Measurements from ENCODE around the gene PTX3.

Gene PTX3

GRCh38 chr3:157463816-157464215 lies 27.2 kb downstream of the PTX3 start:
- Histone ChIP-seq H3K27ac (ENCODE audit: low read depth, low read length) (no peak overlapping the region), H3K27me3 (ENCODE audit: control insufficient read depth, insufficient read depth, low read length) (no peaks in the 10 kb centered on the region), H3K9ac (ENCODE audit: low read length) (no peak overlapping the region), H3K36me3 (ENCODE audit: control insufficient read depth, insufficient read depth, low read length) (no peaks in the 10 kb centered on the region), H3K4me3 (ENCODE audit: low read length) (no peak overlapping the region), H3K4me1 (ENCODE audit: control insufficient read depth, insufficient read depth, low read length) (no peaks in the 10 kb centered on the region)

GRCh38 chr3:157464321-157464720 lies 27.7 kb downstream of the PTX3 start:
- H3K36me3 ChIP-seq (ENCODE audit: control insufficient read depth, insufficient read depth, low read length) = no peaks in the 10 kb centered on the region
- no peaks in the 10 kb centered on the region for H3K27me3 ChIP-seq (ENCODE audit: control insufficient read depth, insufficient read depth, low read length)
- no peak overlapping the region for H3K9ac ChIP-seq (ENCODE audit: low read length)
- H3K4me1 ChIP-seq (ENCODE audit: control insufficient read depth, insufficient read depth, low read length) = no peaks in the 10 kb centered on the region
- H3K4me3 ChIP-seq (ENCODE audit: low read length) = no peak overlapping the region
- no peak overlapping the region for H3K27ac ChIP-seq (ENCODE audit: low read depth, low read length)

GRCh38 chr3:157465741-157466140 lies 29.1 kb downstream of the PTX3 start:
- Histone ChIP-seq H3K9ac (ENCODE audit: low read length) (no peak overlapping the region), H3K27ac (ENCODE audit: low read depth, low read length) (no peak overlapping the region), H3K4me1 (ENCODE audit: control insufficient read depth, insufficient read depth, low read length) (no peaks in the 10 kb centered on the region), H3K4me3 (ENCODE audit: low read length) (no peak overlapping the region), H3K27me3 (ENCODE audit: control insufficient read depth, insufficient read depth, low read length) (no peaks in the 10 kb centered on the region), H3K36me3 (ENCODE audit: control insufficient read depth, insufficient read depth, low read length) (no peaks in the 10 kb centered on the region)

DNA sequence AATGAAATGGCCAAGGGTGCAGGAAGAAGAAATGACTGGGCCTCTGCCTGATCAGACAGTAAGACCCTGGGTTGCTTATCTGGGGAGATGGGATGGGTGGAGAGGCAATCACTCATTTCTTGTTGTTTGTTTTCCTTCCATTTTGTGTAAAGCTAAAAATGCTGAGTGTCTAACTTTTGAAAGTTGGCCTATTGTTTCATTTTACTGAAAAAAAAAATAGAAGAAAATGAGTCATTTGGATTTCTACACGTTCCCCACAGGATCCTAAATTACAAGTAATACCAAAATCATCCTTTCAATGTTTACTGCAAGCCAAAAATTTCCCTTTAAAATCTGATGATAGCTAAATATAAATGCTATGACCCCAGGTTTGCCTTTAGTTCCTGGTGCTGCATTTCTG lies 30.6 kb downstream of the PTX3 start:
- Histone ChIP-seq H3K9ac (ENCODE audit: low read length) (no peak overlapping the region), H3K27ac (ENCODE audit: low read depth, low read length) (no peak overlapping the region), H3K4me1 (ENCODE audit: control insufficient read depth, insufficient read depth, low read length) (no peaks in the 10 kb centered on the region), H3K27me3 (ENCODE audit: control insufficient read depth, insufficient read depth, low read length) (no peaks in the 10 kb centered on the region), H3K36me3 (ENCODE audit: control insufficient read depth, insufficient read depth, low read length) (no peaks in the 10 kb centered on the region), H3K4me3 (ENCODE audit: low read length) (no peak overlapping the region)

DNA sequence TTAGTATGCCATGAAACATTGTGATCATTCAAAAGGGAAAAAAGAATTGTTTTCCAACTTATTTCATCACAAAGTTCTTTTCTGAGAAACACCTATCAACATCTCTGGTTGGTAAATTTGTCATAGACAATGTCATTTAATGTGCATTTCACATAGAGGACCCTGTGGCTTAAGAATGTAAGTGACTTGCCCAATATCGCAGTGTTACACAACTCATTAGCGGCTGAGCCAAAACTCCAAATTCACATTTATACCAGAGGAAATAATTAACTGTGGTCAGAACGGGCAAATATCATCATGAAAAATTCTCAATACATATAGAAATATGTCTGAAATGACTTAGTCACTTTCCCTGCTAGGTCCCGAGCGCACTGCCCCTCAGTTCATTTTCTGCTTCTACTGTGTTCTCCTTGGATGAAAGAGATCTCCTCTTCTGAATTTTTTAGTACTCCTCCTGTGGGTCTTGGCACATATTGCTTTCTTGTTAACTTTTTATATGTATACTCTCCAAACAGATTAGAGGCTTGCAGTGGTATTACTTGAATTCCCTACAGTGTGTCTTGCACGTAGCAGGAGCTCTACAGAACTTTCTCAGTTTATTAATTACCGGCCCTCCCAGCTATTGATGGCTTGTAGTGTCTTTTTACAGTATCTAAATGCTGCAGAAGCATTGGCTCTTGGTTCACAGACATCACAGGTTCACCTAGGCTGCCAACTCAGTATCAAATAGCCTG lies 33.1 kb downstream of the PTX3 start:
- Histone ChIP-seq H3K9ac (ENCODE audit: low read length) (no peak overlapping the region), H3K27ac (ENCODE audit: low read depth, low read length) (no peak overlapping the region), H3K4me3 (ENCODE audit: low read length) (no peak overlapping the region), H3K36me3 (ENCODE audit: control insufficient read depth, insufficient read depth, low read length) (no peaks in the 10 kb centered on the region), H3K27me3 (ENCODE audit: control insufficient read depth, insufficient read depth, low read length) (no peaks in the 10 kb centered on the region), H3K4me1 (ENCODE audit: control insufficient read depth, insufficient read depth, low read length) (no peaks in the 10 kb centered on the region)

- no peak overlapping the region for H3K9ac ChIP-seq (ENCODE audit: low read length)
Observed at GRCh38 chr3:157471064-157471463, 34.4 kb downstream of the PTX3 start.

DNA sequence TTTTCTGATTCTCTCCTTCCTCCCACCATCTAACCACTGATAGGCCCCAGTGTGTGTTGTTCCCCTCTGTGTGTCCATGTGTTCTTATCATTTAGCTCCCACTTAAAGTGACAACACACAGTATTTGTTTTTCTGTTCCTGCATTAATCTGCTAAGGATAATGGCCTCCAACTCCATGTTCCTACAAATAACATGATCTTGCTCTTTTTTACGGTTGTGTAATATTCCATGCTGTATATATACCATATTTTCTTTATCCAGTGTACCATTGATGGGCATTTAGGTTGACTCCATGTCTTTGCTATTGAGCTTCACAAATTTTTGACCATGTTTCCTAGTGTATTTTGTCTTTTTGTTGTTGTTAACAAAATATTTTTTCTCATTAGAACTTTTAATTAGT lies 36.0 kb downstream of the PTX3 start:
- Histone ChIP-seq H3K27me3 (ENCODE audit: control insufficient read depth, insufficient read depth, low read length) (no peaks in the 10 kb centered on the region), H3K27ac (ENCODE audit: low read depth, low read length) (no peak overlapping the region), H3K36me3 (ENCODE audit: control insufficient read depth, insufficient read depth, low read length) (no peaks in the 10 kb centered on the region), H3K4me1 (ENCODE audit: control insufficient read depth, insufficient read depth, low read length) (no peaks in the 10 kb centered on the region), H3K9ac (ENCODE audit: low read length) (no peak overlapping the region), H3K4me3 (ENCODE audit: low read length) (no peak overlapping the region)

More at GRCh38 chr3:157471064-157471463, 34.4 kb downstream of the PTX3 start:
- no peak overlapping the region for H3K4me3 ChIP-seq (ENCODE audit: low read length)
- no peak overlapping the region for H3K27ac ChIP-seq (ENCODE audit: low read depth, low read length)
- H3K27me3 ChIP-seq (ENCODE audit: control insufficient read depth, insufficient read depth, low read length) = no peaks in the 10 kb centered on the region
- no peaks in the 10 kb centered on the region for H3K4me1 ChIP-seq (ENCODE audit: control insufficient read depth, insufficient read depth, low read length)
- H3K36me3 ChIP-seq (ENCODE audit: control insufficient read depth, insufficient read depth, low read length) = no peaks in the 10 kb centered on the region

DNA sequence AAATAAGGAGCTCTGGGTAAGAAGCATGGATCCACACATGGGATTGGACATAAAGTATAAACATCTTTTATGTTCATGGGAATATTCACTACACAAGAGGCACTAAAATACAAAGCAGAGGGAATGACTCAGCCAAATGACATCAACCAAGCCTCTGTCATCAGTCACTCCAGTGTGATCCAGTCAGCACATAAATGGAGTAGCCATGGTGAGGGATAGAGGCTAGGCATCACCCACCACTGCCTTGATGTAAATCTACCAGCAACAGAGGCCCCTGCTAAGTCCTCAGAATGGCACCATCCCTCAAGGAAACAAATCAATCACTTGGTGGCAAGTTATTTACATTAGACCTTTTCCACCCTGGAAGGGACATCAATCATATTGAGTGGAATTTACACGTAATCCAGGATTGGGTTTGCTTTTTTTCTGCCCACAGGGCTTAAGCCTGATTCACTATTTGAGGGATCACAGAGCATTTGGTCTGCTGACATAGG lies 39.3 kb downstream of the PTX3 start:
- Histone ChIP-seq H3K4me3 (ENCODE audit: low read length) (no peak overlapping the region), H3K27ac (ENCODE audit: low read depth, low read length) (no peak overlapping the region), H3K27me3 (ENCODE audit: control insufficient read depth, insufficient read depth, low read length) (no peaks in the 10 kb centered on the region), H3K36me3 (ENCODE audit: control insufficient read depth, insufficient read depth, low read length) (no peaks in the 10 kb centered on the region), H3K9ac (ENCODE audit: low read length) (no peak overlapping the region), H3K4me1 (ENCODE audit: control insufficient read depth, insufficient read depth, low read length) (no peaks in the 10 kb centered on the region)

GRCh38 chr3:157477441-157477840 lies 40.8 kb downstream of the PTX3 start:
- Histone ChIP-seq H3K9ac (ENCODE audit: low read length) (no peak overlapping the region), H3K4me1 (ENCODE audit: control insufficient read depth, insufficient read depth, low read length) (no peaks in the 10 kb centered on the region), H3K36me3 (ENCODE audit: control insufficient read depth, insufficient read depth, low read length) (no peaks in the 10 kb centered on the region), H3K4me3 (ENCODE audit: low read length) (no peak overlapping the region), H3K27me3 (ENCODE audit: control insufficient read depth, insufficient read depth, low read length) (no peaks in the 10 kb centered on the region), H3K27ac (ENCODE audit: low read depth, low read length) (no peak overlapping the region)

DNA sequence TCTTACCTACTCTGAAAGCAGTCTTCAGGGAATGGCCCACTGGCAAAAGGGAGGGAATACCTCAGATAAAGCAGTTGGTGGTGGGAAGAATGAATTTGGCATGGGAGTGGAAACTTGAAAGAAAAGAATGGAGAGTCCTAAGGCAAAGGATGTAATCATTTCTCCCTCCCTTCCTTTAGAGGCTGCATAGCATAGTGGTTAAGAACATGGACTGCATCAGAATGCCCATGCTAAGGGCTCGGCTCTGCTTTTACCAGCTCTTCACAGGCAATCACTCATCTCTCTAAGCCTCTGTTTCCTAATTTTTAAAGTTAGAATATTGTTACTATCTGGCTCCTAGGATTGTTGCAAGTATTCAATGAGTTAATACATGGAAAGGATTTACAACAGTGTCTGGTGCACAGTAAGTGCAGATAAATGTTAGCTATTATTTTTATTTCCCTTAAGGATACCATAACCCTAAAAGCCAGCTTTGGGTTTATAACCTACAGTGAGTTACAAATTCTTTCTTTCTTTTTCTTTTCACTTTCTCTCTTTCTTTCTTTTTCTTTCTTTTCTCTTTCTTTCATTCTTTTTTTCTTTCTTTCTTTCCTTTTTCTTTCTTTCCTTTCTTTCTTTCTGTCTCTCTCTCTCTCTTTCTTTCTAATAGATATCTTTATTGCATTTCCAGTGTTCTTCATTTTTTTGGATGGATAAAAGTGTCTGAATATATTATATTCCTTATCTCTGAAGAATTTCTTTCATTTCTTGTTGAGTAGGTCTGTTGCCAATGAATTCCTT lies 43.0 kb downstream of the PTX3 start:
- Histone ChIP-seq H3K4me1 (ENCODE audit: control insufficient read depth, insufficient read depth, low read length) (no peaks in the 10 kb centered on the region), H3K27ac (ENCODE audit: low read depth, low read length) (no peak overlapping the region), H3K4me3 (ENCODE audit: low read length) (no peak overlapping the region), H3K27me3 (ENCODE audit: control insufficient read depth, insufficient read depth, low read length) (no peaks in the 10 kb centered on the region), H3K36me3 (ENCODE audit: control insufficient read depth, insufficient read depth, low read length) (no peaks in the 10 kb centered on the region), H3K9ac (ENCODE audit: low read length) (no peak overlapping the region)

DNA sequence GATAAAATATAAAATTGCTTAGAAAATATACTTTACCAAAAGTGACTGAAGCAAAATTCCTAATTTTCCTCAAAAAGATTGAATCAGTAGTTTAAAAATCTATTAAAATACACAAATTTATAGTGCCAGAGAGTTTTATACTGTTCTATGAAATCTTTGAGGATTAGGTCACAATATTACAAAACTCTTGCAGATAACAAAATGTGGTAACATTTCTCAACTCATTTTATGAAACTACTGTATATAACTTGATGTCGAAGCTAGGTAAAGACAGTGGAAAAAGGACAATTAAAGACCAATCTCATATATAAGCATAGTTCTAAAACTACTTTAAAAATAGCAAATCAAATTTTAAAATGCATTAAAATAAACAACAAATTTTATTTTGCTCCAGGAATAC lies 50.7 kb downstream of the PTX3 start:
- no peak overlapping the region for H3K27ac ChIP-seq (ENCODE audit: low read depth, low read length)
- H3K4me3 ChIP-seq (ENCODE audit: low read length) = no peak overlapping the region
- no peak overlapping the region for H3K9ac ChIP-seq (ENCODE audit: low read length)
- no peaks in the 10 kb centered on the region for H3K27me3 ChIP-seq (ENCODE audit: control insufficient read depth, insufficient read depth, low read length)
- no peaks in the 10 kb centered on the region for H3K4me1 ChIP-seq (ENCODE audit: control insufficient read depth, insufficient read depth, low read length)
- no peaks in the 10 kb centered on the region for H3K36me3 ChIP-seq (ENCODE audit: control insufficient read depth, insufficient read depth, low read length)

DNA sequence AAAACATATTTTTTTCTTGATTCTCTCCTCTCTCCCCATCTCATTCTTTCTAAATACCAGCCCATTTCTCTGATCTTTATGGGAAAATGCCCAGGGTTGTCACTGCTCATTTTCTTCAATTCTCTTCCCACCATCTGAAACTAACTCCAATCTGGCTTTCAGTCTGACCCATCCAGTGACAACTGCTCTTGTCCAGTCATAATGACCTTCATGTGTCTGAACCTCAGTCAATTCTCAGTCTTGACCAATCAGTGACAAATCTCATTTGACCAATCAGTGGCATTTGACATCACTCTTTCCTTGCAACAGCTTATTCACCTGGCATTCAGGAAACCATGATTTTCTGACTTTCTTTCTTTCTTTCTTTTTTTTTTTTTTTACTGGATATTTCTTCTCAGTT lies 51.5 kb downstream of the PTX3 start:
- Histone ChIP-seq H3K27ac (ENCODE audit: low read depth, low read length) (no peak overlapping the region), H3K9ac (ENCODE audit: low read length) (no peak overlapping the region), H3K4me3 (ENCODE audit: low read length) (no peak overlapping the region), H3K36me3 (ENCODE audit: control insufficient read depth, insufficient read depth, low read length) (no peaks in the 10 kb centered on the region), H3K4me1 (ENCODE audit: control insufficient read depth, insufficient read depth, low read length) (no peaks in the 10 kb centered on the region), H3K27me3 (ENCODE audit: control insufficient read depth, insufficient read depth, low read length) (no peaks in the 10 kb centered on the region)

GRCh38 chr3:157491136-157491535 lies 54.5 kb downstream of the PTX3 start:
- Histone ChIP-seq H3K4me3 (ENCODE audit: low read length) (no peak overlapping the region), H3K36me3 (ENCODE audit: control insufficient read depth, insufficient read depth, low read length) (no peaks in the 10 kb centered on the region), H3K9ac (ENCODE audit: low read length) (no peak overlapping the region), H3K27me3 (ENCODE audit: control insufficient read depth, insufficient read depth, low read length) (no peaks in the 10 kb centered on the region), H3K27ac (ENCODE audit: low read depth, low read length) (no peak overlapping the region), H3K4me1 (ENCODE audit: control insufficient read depth, insufficient read depth, low read length) (no peaks in the 10 kb centered on the region)
